K562 (cell line): ENCODE data around the gene CASP9. TPM values are rescaled to one million over a fixed set of nuclear protein-coding genes. Genes with fewer than 3 reads are reported as not detected.

Experiments used
- E2F3 ChIP-seq: fragments of 250-450 bp; sonication (Bioruptor Pico); IDR thresholded peaks from 2 replicates; pipeline ENCODE4 v1.4.0; 2020; ENCODE audit warnings: mild to moderate bottlenecking
- ELF1 ChIP-seq: fragments of 200-800 bp; sonication (Bioruptor generic); IDR thresholded peaks from 2 replicates; pipeline ENCODE4 v1.6.1; 2016; ENCODE audit warnings: missing genetic modification characterization, missing compliant biosample characterization
- HNRNPLL ChIP-seq: fragments of 200-400 bp; formaldehyde crosslinking; IDR thresholded peaks from 2 replicates; pipeline ENCODE4 v1.6.1; 2017; ENCODE audit warnings: low read length, low read depth, mild to moderate bottlenecking; ENCODE audit not compliant: poor library complexity, severe bottlenecking
- KLF6 ChIP-seq: fragments of 250-450 bp; sonication (Bioruptor Pico); IDR thresholded peaks from 2 replicates; pipeline ENCODE4 v1.4.0; 2020; ENCODE audit warnings: mild to moderate bottlenecking, moderate library complexity, borderline replicate concordance
- MCM3 ChIP-seq: fragments of 450-650 bp; IDR thresholded peaks from 2 replicates; pipeline ENCODE4 v1.6.1; 2016
- NR3C1 ChIP-seq: sonication (generic); formaldehyde crosslinking; IDR thresholded peaks from 2 replicates; pipeline ENCODE4 v1.8.1; 2022; ENCODE audit warnings: missing genetic modification reagents
- PYGO2 ChIP-seq: fragments of 450-650 bp; IDR thresholded peaks from 2 replicates; pipeline ENCODE4 v1.6.1; 2016; ENCODE audit warnings: mild to moderate bottlenecking, missing genetic modification characterization, moderate library complexity, missing compliant biosample characterization
- SIN3A ChIP-seq, 2 experiments: fragments of 150-350 bp in 1 of 2; IDR thresholded peaks; 2 replicates each; pipeline ENCODE4 v1.6.1; 2011 to 2016; ENCODE audit warnings: borderline replicate concordance in 2 of 2, low read depth in 2 of 2, low read length in 2 of 2, mild to moderate bottlenecking in 2 of 2, moderate library complexity in 2 of 2; ENCODE audit not compliant: control insufficient read depth in 1 of 2
- SREBF2 ChIP-seq: sonication (generic); formaldehyde crosslinking; IDR thresholded peaks from 2 replicates; pipeline ENCODE4 v1.4.0; 2020; ENCODE audit warnings: mild to moderate bottlenecking, missing genetic modification reagents
- SRSF3 ChIP-seq: fragments of 200-400 bp; formaldehyde crosslinking; IDR thresholded peaks from 2 replicates; pipeline ENCODE4 v1.6.1; 2016; ENCODE audit warnings: mild to moderate bottlenecking, low read length, moderate library complexity; ENCODE audit not compliant: insufficient read depth
- STAT5A ChIP-seq: IDR thresholded peaks from 2 replicates; pipeline ENCODE4 v1.6.1; 2012; ENCODE audit warnings: low read length, inconsistent platforms, borderline replicate concordance
- TAL1 ChIP-seq: fragments of 450-650 bp; IDR thresholded peaks from 2 replicates; pipeline ENCODE4 v1.6.1; 2016; ENCODE audit warnings: mild to moderate bottlenecking
- TRIM28 ChIP-seq: fragments of 450-650 bp; IDR thresholded peaks from 2 replicates; pipeline ENCODE4 v1.6.1; 2017
- ZBTB11 ChIP-seq, 3 experiments: fragments of 200-800 bp in 1 of 3; fragments of 250-450 bp in 1 of 3; fragments of 450-650 bp in 1 of 3; sonication (Bioruptor Pico) in 1 of 3; sonication (Bioruptor generic) in 1 of 3; formaldehyde crosslinking in 1 of 3; IDR thresholded peaks; 2 replicates each; pipeline versions ENCODE4 v1.6.1 to v1.8.0; 2016 to 2022; ENCODE audit warnings: mild to moderate bottlenecking in 2 of 3, missing genetic modification characterization in 2 of 3, missing compliant biosample characterization in 1 of 3, moderate library complexity in 1 of 3
- ZNF280B ChIP-seq: fragments of 250-450 bp; sonication (Bioruptor Pico); IDR thresholded peaks from 2 replicates; pipeline ENCODE4 v1.5.1; 2021; ENCODE audit warnings: mild to moderate bottlenecking
- ZNF41 ChIP-seq: fragments of 250-450 bp; sonication (Bioruptor Pico); conservative IDR thresholded peaks from 2 replicates; pipeline ENCODE4 v1.4.0; 2020; ENCODE audit warnings: mild to moderate bottlenecking
- polyA plus RNA-seq, 8 experiments: library from polyadenylated mRNA; depleted of rRNA in 4 of 8; stranded (reverse) in 5 of 8; unstranded in 3 of 8; fragments of >200 nt; fragmentation: Nextera tagmentation in 2 of 8; fragmentation: Illumina TruSeq in 1 of 8; extraction: Ambion mirVana in 2 of 8; extraction: Trizol in 1 of 8; gene quantifications; 2 replicates each; pipeline versions ENCODE4 v1.2.1 to v1.2.3, GENCODE V29; 2011 to 2014; ENCODE audit warnings: inconsistent platforms in 1 of 8, missing spikeins in 1 of 8
- total RNA-seq, 7 experiments: library from RNA; depleted of rRNA in 6 of 7; stranded (reverse); fragments of >200 nt in 6 of 7; fragmentation: Illumina TruSeq in 2 of 7; extraction: Trizol in 2 of 7; gene quantifications; 2 replicates each; pipeline versions ENCODE4 v1.2.1 to v1.2.3, GENCODE V29; 2011 to 2021; ENCODE audit warnings: low replicate concordance in 1 of 7
- TF ChIP-seq, protein P1 (sequence below): IDR thresholded peaks from 2 replicates; pipeline ENCODE4 v1.6.1; 2011; ENCODE audit warnings: borderline replicate concordance, low read depth, mild to moderate bottlenecking, moderate library complexity, low read length; ENCODE audit not compliant: insufficient read depth, poor library complexity, severe bottlenecking
- TF ChIP-seq, protein P2 (sequence below): fragments of 200-800 bp; sonication (Bioruptor generic); IDR thresholded peaks from 2 replicates; pipeline ENCODE4 v1.6.1; 2017; ENCODE audit warnings: missing genetic modification characterization, missing compliant biosample characterization

CASP9 gene
- total and polyA plus RNA-seq, 9 of the 15 experiments (the other 6 are each of a cell fraction or from before 2014, with no cell fraction given): 10.8 to 54.1 (median 30.7) TPM

GRCh38 chr1:15444468-15445389 is 79.3 kb downstream of the CASP9 start (continued):
- TF ChIP-seq SIN3A (IDR thresholded peaks at IDR 0.05; ENCODE audit: borderline replicate concordance in 2 of 2, control insufficient read depth in 1 of 2, low read depth in 2 of 2, low read length in 2 of 2): no peak
- TF ChIP-seq ZNF41 (CRISPR knock-in tag): no peak
- no peak for TF ChIP-seq PYGO2
- TF ChIP-seq STAT5A: no peak
- no peak for TF ChIP-seq ZBTB11 (CRISPR knock-in tag; IDR thresholded peaks at IDR 0.05)
- TF ChIP-seq KLF6: no peak
- TF ChIP-seq, protein P1, sequence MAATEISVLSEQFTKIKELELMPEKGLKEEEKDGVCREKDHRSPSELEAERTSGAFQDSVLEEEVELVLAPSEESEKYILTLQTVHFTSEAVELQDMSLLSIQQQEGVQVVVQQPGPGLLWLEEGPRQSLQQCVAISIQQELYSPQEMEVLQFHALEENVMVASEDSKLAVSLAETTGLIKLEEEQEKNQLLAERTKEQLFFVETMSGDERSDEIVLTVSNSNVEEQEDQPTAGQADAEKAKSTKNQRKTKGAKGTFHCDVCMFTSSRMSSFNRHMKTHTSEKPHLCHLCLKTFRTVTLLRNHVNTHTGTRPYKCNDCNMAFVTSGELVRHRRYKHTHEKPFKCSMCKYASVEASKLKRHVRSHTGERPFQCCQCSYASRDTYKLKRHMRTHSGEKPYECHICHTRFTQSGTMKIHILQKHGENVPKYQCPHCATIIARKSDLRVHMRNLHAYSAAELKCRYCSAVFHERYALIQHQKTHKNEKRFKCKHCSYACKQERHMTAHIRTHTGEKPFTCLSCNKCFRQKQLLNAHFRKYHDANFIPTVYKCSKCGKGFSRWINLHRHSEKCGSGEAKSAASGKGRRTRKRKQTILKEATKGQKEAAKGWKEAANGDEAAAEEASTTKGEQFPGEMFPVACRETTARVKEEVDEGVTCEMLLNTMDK: no peak
- no peak for TF ChIP-seq SRSF3
- no peak for TF ChIP-seq ZNF280B (CRISPR knock-in tag)
- TF ChIP-seq ELF1: no peak
- TF ChIP-seq SREBF2 (CRISPR knock-in tag): no peak
- no peak for TF ChIP-seq MCM3
- TF ChIP-seq TRIM28: no peak
- no peak for TF ChIP-seq TAL1
- no peak for TF ChIP-seq NR3C1 (CRISPR knock-in tag)
- TF ChIP-seq HNRNPLL: no peak
- TF ChIP-seq, protein P2, sequence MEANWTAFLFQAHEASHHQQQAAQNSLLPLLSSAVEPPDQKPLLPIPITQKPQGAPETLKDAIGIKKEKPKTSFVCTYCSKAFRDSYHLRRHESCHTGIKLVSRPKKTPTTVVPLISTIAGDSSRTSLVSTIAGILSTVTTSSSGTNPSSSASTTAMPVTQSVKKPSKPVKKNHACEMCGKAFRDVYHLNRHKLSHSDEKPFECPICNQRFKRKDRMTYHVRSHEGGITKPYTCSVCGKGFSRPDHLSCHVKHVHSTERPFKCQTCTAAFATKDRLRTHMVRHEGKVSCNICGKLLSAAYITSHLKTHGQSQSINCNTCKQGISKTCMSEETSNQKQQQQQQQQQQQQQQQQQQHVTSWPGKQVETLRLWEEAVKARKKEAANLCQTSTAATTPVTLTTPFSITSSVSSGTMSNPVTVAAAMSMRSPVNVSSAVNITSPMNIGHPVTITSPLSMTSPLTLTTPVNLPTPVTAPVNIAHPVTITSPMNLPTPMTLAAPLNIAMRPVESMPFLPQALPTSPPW (CRISPR knock-in tag): peak; percentile 51; the same call in 1 of the 2 replicates
- no peak for TF ChIP-seq E2F3 (CRISPR knock-in tag)
